SIG-M5 (cell line): ENCODE results near the gene HK1.
"Not testable (repeated sequence)": the region's sequence is repeated elsewhere in the genome, so short reads cannot be mapped to it uniquely, and the experiment has no call there.

ENCODE experiments used
- DNase-seq: peaks from one replicate; lab custom pipeline; 2025; lab: John Stamatoyannopoulos, UW

HK1 gene

DNA sequence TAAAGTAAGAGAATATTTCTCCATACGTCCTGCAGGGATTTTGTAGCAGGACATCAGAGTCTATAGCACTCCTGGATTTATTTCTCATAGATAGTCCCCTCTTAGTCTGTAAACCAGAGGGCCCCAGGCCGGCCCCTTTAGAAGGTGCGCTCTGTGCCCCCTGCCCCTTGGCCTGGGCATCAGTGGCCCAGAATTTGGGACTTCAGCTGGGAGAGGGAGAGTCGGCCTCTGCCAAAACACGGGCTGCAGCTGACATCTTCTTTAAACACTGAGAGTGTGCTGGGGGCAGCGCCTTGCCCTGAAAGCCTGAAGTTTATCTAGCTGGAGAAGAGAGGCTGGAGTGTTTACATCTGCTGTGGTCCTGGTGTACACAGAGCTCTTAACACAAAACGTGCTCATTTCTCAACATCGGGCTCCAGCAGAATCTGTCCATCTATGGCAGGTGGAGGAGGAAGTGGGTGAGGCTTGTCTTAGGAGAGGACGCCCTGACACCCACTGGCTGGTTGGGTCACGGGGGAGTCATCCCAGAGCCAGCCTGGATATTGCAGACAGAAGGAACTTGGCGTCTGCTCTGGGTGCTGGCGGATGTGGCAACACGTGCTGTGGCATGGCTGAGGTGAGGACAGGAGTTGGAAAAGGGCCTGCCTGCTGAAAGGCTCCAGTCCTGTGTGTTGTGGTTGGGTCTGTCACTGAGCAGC, 143.5 kb downstream of the HK1 start:
- DNase-seq: no peak

DNA sequence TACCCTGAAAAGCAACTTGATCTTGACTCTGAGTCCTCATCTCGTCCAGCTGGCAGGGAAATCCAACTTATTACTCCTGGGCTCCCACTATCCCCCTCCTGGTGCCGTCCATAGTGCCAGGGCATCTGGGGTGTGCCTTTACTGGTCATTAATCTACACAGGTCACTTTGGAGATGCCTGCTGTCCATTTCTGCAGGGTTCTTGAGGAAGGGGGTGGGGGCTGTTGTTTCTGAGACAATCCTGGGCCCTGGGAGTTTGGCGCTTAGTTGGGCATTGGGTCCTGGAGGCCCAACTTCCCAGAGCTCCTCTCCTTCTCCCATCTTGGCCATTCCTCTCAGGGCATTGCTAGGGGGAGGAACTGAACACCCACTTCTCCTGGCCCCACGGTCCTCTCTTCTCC, 144.4 kb downstream of the HK1 start:
- no peak for DNase-seq

DNA sequence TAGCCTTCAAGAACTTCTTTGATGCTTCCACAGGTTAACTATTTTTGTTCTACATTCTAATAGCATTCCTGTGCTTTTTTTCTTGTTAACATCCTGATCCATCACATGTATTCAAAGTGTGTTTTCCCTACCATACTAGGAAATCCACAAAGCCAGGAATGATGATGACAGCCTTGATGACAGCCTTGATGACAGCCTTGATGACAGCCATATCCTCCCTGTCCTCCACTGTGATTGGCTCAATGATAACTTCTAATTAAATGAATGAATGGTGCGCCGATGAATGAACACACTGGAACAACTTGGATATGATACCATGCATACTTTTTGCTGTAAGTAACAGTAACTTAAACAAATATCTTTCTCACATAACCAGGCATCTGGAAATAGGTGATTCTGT, 146.7 kb downstream of the HK1 start:
- DNase-seq: no peak

DNA sequence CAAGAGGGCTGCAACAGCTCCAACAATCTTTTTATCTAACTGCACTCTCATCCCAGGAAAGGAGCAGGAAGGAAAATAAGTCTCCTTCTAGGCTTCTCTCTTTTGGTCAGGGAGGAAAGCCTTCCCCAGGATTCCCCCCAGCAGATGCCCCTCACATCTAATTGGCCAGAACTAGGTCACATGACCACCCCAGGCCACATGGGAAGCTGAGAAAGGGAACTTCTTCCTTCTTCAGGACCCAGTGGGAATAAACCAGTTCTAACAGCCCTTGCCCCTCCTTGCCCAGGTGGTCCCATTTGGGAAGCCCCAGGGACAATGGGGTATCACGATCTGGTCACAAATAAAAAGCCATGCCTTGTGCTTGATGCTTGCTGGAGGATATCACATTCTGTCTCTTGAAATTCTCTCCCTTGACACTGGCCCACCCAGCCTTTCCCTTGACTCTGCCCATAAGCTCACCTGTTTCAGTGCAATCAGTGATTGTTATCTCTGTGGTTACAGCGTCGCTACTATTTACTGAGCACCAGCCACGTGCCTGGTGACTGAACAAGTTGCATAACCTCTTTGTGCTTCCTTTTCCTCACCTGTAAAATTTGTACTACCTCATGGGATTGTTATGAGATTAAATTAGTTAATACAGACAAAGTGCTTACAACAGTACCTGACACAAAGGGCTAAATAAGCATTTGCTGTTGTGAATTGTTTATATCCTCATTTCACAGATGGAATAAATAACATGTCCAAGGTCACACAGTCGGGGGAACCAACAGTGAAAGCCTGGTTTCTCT, 147.4 kb downstream of the HK1 start:
- DNase-seq: no peak

DNA sequence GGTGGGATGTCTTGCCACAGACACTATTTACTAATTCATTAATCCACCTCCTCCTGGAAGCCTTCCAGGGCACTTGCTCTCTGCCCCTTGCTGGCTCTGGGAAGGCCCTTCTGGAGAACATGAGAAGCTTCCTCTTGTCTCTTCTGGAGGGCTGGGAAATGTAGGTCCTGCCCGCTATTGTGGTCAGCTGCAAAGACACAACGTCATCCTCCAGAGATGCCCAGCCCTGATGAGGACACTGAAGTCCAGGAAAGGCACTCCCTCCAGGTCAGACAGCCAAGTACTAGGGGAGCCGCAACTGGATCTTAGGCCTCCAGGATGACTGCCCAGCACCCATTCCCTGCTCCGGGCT, 148.1 kb downstream of the HK1 start:
- DNase-seq: no peak

DNA sequence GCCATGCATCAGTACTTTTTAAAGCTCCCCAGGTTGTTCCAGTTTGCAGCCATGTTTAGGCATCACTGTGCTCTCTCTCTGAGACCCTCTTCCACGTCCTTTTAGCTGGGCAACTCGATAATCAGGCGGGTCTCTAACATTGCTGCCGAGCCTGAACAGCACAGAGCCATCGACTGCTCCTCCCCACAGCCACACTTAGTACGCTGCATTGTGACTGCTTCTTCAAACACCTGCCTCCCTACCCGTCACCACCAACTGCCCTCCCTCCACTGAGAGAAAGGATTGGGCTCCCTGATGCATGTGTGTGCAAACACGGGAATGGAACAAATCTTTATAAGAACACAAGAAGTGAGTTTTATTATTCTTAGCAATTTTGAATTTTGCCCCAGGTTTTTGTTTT, 149.9 kb downstream of the HK1 start:
- no peak for DNase-seq

DNA sequence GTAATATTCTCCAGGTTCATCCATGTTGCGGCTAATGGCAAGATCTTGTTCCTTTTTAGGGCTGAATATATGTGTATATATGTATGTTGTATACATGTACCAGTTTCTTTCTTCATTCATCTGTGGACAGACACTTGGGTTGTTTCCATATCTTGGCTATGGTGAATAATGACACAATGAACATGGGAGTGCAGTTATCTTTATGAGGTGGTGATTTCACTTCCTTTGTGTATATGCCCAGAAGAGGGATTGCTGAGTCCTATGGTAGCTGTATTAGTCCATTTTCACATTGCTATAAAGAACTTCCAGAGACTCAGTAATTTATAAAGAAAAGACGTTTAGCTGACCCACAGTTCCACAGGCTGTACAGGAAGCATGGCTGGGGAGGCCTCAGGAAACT, 155.9 kb downstream of the HK1 start:
- DNase-seq: no peak

DNA sequence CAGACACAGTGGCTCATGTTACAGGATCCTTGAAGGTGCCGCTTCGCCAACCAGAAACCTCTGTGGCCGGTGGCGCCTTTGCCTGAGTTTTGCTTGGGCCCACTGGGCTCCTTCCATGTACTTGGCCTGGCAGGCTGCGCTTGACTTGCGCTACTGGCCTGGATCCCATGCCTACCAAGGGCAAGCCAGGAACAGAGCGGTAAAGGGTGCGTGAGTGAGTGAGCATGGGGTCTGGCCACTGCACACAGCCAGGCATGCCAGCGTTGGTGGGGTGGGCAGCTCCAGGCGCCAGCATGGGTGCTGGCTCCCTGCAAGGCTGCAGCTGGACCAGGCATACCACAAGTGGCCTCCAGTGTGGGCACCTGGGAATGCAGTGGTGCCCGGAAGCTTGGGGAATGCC, 156.6 kb downstream of the HK1 start:
- DNase-seq: no peak

DNA sequence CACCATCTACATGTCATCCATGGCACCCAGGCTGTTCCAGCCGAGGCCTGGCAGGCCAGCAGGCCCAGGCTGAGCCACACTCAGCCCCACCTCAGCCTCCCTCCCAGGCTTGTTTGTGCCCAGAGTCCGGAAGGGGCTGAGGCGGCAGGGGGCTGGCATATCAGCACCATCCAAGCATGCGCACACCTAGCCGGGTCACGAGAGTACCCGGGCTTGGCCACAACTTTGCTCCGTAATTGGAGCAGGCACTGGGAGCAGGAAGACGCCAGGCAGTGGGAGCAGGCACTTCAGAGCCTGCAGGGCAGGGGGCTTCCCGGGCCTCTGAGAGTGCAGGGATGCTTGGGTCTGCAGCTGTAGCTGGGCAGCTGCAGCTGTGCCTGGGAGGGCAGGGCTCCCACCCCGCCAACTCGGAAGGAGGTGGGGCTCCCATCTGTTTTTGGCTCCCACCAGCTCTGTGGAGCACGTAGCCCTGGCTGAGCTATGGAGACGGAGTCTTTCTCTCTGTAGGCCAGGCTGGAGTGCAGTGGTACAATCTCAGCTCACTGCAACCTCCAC, 157.7 kb downstream of the HK1 start:
- no peak for DNase-seq

DNA sequence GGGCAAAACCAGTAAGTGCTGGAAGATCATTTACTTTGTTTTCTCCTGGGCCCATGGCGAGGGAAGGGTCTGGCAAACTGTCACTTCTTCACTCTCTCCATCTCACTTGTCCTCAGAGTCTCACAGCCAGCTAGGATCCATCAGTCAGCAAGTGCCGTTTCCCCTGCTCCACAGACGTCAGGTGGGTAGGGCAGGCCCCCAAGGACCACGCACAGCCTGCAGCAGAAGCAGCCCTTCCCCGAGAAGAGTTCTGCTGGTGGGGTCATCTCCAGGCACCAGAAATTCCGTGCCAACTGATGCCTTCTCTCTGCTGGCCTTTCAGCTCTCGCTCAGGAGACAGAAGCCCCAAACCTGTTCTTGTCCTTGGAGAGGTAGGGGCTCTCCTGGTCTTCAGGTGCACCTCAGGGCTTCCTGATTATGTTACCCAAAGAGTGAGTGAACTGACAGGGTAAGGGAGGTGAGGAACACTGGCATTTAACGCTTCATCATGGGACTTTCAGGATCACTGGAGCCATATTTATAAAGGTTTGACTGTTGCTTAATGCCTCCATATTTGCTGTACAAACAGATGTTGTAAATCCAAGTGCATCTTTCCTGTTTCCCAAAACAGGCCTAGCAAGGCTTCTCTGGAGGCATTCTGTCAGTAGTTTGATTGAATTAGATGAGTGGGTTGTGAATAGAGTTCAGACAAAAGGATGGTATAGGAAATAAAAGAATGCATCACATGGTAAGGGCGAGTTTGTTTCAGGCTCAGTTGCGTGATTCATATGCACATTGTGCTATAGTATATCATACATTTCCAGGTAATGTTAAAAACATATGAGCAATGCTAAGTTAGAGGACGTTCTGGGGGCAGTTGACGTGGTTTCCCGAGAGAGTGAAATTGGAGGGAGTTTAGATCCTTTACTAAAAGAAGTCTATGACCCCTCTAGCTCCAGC, 159.3 kb downstream of the HK1 start:
- DNase-seq: no peak

DNA sequence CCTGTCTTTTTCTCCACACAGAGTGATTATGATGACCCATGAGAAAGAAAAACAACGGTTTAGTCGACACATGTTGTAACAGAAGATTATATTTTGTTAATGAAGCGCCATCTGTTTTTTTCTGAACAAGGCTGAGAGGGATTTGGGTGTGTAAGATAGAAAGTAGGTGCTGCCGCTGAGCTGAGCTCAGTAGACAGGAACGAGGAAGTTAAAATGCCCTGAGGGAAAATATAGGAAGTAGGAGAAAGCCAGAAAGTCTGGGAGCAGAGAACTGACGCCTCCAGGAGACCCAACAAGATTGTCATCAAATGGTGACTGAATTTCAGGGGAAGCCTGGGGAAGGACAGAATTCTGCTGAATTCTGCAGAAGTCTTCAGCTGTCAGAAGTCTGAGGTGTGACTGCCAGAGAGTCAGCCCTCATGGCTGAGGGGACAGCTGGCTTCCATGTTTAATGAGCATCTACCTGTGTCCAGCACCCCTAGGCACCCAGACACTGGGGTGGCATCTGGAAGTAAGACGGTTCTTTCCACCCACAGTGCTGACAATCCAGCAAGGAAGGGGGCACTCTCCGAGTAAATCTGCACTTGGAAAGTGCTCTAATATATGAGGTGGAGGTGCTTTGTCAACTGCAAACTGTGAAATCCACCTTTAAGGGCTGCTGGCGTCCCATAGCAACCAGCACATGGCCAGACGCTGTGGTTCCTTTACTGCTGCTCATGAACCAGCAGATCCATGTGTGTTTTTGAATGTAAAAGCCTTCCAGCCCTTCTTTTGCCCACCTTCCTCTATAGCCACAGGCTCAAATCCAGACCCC, 160.4 kb downstream of the HK1 start:
- no peak for DNase-seq

DNA sequence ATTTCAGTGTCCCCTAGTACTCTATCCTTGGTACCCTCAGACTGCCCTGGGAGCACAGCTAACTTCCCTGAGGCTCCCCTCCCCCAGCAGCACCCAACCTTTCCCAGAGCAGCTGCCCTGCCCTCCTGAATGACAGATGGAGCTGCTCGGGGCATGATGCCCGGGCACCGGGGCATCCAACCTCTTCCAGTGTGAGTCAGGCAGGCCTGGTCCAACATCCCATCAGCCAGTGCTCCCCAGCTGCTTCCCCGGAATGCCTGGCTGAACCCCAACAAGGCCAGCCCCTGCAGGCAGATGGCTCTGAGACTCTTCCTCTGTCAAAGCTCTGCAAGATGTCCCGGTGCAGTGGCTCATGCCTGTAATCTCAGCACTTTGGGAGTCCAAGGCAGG, 161.0 kb downstream of the HK1 start:
- no peak for DNase-seq

DNA sequence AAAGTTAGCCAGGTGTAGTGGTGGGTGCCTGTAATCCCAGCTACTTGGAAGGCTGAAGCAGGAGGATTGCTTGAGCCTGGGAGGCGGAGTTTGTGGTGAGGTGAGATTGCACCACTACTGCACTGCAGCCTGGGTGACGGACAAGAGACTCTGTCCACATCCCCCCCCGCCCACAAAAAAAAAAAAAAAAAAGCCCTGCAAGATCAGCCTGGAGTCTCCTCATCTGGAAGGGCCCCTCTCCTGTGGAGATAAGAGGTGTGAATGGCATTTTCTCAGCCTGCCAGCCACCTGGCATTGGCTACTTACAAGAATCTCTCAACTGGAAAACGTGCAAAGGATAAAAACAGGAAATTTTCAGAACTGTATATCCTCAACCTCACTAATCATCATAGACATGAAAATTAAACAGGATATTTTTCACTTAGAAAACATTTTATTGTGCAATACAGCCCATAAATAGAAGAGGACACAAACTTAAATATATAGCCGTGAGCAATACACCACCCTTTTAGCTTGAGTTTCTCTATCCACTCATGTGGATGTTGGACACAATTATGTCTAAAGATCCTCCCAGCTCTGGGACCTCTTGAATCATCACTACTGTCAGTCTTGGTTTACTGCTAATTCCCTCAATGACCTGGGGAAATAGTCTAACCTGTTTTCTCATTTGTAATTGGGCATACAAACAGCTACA, 161.7 kb downstream of the HK1 start:
- no peak for DNase-seq

DNA sequence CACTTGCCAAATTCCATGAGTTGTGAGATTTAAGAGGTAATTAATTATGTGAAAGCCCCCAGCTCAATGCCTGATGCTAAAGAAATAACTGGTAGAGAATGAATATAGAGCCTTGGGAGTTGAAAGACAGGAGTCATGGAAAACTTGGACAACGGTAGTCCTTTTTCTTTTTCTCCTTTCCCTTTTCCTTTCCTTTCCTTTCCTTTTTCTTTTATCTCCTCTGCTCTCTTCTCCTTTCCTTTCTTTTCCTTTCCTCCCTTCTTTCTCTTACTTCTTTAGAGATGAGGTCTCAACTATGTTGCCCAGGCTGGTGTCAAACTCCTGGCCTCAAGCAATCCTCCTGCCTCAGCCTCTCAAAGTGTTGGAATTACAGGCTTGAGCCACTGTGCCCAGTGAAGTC, 165.1 kb downstream of the HK1 start:
- DNase-seq: no peak

DNA sequence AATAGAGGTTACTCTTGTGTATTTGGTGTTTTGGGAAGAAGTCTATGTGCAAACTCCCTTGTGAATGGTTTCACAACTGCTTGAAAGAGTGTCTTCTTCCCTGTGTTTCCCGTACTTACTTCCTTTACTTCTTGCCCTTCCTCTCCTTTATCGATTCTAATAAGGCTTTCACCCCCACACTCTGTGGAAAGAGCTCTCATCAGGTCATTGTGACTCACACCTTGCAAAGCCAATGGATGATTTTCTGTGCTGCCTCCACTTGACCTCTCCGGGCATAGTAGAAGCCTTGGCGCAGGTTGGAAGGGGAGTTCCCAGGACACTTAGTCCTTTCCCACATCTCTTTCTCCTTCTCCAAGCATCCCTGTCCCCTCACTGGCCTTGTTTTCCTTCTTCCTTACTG, 166.7 kb downstream of the HK1 start:
- DNase-seq: no peak

DNA sequence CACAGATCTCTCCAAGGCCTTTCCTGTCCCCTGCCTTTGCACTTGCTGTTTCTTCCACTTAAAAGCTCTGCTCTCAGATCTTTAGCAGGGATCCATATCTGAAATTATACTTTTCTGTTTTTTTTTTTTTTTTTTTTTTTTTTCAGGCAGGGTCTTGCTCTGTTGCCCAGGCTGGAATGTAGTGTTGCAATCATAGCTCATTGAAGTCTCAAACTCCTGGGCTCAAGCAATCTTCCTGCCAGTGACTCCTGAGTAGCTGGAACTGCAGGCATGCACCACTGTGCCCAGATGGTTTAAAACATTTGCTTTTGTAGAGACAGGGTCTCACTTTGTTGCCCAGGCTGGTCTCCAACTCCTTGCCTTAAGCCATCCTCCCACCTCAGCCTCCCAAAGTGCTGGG, 167.9 kb downstream of the HK1 start:
- DNase-seq: no peak

DNA sequence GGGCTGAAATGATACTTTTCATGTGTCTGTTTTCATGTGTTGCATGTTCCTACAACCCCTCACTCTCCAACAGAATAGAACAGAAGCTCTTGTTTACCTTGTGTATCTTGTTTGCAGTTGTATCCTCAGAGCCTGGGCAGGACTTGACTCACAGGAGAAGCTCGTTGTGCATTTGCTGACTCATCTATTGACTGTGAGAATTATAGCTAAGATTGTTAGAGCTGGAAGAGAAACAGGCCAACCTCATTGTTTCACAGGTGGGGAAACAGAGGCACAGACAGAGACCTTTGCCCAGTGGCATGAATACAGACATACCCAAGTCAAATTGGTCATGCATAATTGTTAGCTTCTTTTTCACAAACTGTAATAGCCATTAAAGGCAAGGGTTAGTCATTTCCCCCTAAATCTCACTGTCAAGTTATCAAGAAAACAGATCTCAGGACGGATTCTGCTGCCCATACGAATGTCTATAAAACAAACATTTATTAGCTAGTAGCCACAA, 168.4 kb downstream of the HK1 start:
- DNase-seq: no peak

DNA sequence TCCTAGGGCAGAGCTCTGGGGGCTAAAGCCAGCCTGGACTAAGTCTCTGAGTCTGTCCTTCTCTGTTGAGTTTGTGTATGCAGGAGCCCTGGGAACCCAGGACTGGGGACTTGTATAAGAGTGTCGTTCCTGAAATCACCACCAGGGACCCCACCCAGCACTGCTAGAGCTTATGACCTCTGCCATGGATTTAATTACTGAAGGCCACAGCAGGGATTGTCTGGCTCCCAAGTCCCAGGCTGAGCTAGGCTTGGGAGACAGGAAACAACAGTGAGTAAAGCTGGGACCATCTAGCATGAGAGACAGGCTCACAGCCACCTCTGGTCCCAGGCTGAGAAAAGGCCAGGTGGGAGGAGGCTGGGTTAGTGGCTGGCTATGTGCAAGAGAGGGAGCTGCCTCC, 171.5 kb downstream of the HK1 start:
- no peak for DNase-seq

DNA sequence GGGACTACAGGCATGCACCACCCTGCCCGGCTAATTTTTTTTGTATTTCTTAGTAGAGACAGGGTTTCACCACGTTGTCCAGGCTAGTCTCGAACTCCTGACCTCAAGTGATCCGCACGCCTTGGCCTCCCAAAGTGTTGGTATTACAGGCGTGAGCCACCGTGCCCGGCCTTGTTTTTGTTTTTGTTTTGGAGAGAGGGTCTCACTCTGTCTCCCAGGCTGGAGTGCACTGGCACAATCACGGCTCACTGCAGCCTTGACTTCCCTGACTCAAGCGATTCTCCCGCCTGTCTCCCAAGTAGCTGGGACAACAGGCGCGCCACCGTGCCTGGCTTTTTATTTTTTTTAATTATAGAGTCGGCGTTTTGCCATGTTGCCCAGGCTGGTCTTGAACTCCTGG, 172.1 kb downstream of the HK1 start:
- DNase-seq: not testable (repeated sequence)

DNA sequence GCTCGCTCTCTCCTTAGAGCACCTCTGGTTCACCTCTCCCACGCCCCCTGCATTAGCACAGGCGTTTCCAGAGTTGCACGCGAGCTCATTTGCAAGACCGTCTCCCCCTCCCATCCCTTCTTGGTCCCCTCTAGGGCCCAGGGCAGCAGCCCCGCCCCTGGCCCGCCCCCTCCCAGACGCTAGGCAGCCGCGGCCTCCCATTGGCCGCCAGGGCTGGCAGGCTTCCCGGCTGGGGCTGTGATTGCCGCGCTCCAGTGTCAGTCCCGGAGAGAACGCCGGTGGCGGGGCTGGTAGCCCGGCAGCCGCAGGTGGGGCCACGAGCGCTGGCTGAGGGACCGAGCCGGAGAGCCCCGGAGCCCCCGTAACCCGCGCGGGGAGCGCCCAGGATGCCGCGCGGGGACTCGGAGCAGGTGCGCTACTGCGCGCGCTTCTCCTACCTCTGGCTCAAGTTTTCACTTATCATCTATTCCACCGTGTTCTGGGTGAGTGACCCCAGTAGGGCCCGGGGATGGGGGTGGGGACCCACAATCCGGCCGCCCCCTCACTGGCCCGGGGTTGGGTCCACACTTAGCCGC, 173.0 kb downstream of the HK1 start, which contains the start of gene TSPAN15:
Gene TSPAN15 (plus strand): TSS at position 257 of the 575 bp plus-strand sequence. CDS start 130 bp downstream, at position 387.
- no peak for DNase-seq
